Astrocyte (in vitro differentiated cells and primary cell): ENCODE data around the gene CCR5AS.

Source experiments
- EZH2 ChIP-seq: IDR thresholded peaks from 2 replicates; pipeline ENCODE4 v1.6.1; 2012; ENCODE audit warnings: mild to moderate bottlenecking, low read length, inconsistent platforms; ENCODE audit not compliant: insufficient read depth
- TF ChIP-seq, protein P1 (sequence below): IDR thresholded peaks from 2 replicates; pipeline ENCODE4 v1.5.1; 2011; ENCODE audit warnings: low read depth, mild to moderate bottlenecking, inconsistent platforms, low read length, moderate library complexity; ENCODE audit not compliant: insufficient read depth

DNA sequence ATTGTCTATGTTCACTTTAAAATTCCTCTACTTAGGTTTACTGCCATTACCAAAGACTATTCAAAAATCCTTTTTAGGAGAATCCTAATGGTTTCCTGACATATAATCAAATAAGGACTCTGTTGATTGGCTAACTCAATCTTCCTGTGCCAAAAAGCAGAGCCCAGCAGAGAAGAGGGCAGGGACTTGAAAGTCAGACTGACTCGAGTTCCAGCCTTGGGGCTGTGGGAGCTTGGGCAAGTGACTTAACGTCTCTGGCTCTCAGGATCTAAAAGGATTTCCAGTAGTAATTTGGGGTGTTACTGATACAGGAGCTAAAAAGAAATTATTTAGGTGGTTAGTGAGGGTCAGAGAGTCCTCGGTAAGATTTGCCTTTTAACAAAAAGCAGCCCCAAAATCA is 25.2 kb downstream of the CCR5AS start:
- TF ChIP-seq, protein P1, sequence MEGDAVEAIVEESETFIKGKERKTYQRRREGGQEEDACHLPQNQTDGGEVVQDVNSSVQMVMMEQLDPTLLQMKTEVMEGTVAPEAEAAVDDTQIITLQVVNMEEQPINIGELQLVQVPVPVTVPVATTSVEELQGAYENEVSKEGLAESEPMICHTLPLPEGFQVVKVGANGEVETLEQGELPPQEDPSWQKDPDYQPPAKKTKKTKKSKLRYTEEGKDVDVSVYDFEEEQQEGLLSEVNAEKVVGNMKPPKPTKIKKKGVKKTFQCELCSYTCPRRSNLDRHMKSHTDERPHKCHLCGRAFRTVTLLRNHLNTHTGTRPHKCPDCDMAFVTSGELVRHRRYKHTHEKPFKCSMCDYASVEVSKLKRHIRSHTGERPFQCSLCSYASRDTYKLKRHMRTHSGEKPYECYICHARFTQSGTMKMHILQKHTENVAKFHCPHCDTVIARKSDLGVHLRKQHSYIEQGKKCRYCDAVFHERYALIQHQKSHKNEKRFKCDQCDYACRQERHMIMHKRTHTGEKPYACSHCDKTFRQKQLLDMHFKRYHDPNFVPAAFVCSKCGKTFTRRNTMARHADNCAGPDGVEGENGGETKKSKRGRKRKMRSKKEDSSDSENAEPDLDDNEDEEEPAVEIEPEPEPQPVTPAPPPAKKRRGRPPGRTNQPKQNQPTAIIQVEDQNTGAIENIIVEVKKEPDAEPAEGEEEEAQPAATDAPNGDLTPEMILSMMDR: no peak
- no peak for TF ChIP-seq EZH2
